PC-3 (cell line): ENCODE results near the gene GSTO2. TPM values are rescaled to one million over a fixed set of nuclear protein-coding genes. Genes with fewer than 3 reads are reported as not detected.

Experiments
- ATAC-seq: fragments of 200-7000 bp; cut with Tn5 transposase; 2 replicates; pipeline ENCODE4 v1.9.1; 2020; ENCODE audit warnings: mild to moderate bottlenecking, moderate library complexity
- BruUV-seq: library from RNA; stranded (reverse); fragments of 400-500 nt; replicated peaks from 2 replicates; lab custom pipeline; 2021; lab: Mats Ljungman, UMichigan
- CTCF ChIA-PET: fragments of 300-600 bp; sonication (Branson Sonifier 250); formaldehyde crosslinking; loops from one replicate; lab custom pipeline; 2022; ENCODE audit warnings: antibody characterized with exemption; lab: Charles Lee
- POLR2A ChIA-PET: fragments of 300-600 bp; sonication (Branson Sonifier 250); formaldehyde crosslinking; loops from one replicate; lab custom pipeline; 2022; ENCODE audit warnings: antibody characterized with exemption; ENCODE audit not compliant: unreplicated experiment; lab: Charles Lee
- DNase-seq: peaks from one replicate; pipeline ENCODE4 v3.0.0-alpha.2; 2015
- H2AFZ ChIP-seq: fragments of 300-600 bp; sonication (generic); 2 replicates; pipeline ENCODE4 v1.6.0; 2016; ENCODE audit warnings: antibody characterized with exemption, low read length
- H3F3A ChIP-seq: fragments of 300-600 bp; sonication (generic); one replicate; pipeline ENCODE4 v1.6.0; 2017; ENCODE audit warnings: antibody characterized with exemption, low read length, control low read depth, mild to moderate bottlenecking; ENCODE audit not compliant: unreplicated experiment
- H3K27ac ChIP-seq: fragments of 300-600 bp; sonication (generic); 2 replicates; pipeline ENCODE4 v1.5.1; 2016; ENCODE audit warnings: mild to moderate bottlenecking, low read length
- H3K27me3 ChIP-seq: fragments of 300-600 bp; sonication (generic); 2 replicates; pipeline ENCODE4 v1.6.1; 2016; ENCODE audit warnings: low read length, mixed read lengths
- H3K36me3 ChIP-seq: fragments of 300-600 bp; sonication (generic); 2 replicates; pipeline ENCODE4 v1.6.1; 2016; ENCODE audit warnings: low read depth, mixed run types, low read length, mixed read lengths
- H3K4me1 ChIP-seq: fragments of 300-600 bp; sonication (generic); 2 replicates; pipeline ENCODE4 v1.5.1; 2016; ENCODE audit warnings: low read length; ENCODE audit not compliant: insufficient read depth
- H3K4me2 ChIP-seq: fragments of 300-600 bp; sonication (generic); 2 replicates; pipeline ENCODE4 v1.6.0; 2016; ENCODE audit warnings: low read length
- H3K4me3 ChIP-seq: fragments of 300-600 bp; sonication (generic); 2 replicates; pipeline ENCODE4 v1.5.1; 2016; ENCODE audit warnings: mild to moderate bottlenecking, low read length, mixed read lengths
- H3K79me2 ChIP-seq: fragments of 300-600 bp; sonication (generic); 2 replicates; pipeline ENCODE4 v1.6.1; 2017; ENCODE audit warnings: low read length, mixed read lengths
- H3K9ac ChIP-seq: fragments of 300-600 bp; sonication (generic); 2 replicates; pipeline ENCODE4 v1.6.0; 2016; ENCODE audit warnings: mild to moderate bottlenecking, low read length
- H3K9me2 ChIP-seq: fragments of 300-600 bp; sonication (generic); replicated peaks from 2 replicates; pipeline ENCODE4 v1.6.1; 2016; ENCODE audit warnings: mixed run types, low read length, mixed read lengths
- H3K9me3 ChIP-seq: fragments of 300-600 bp; sonication (generic); 2 replicates; pipeline ENCODE4 v1.6.1; 2016; ENCODE audit warnings: low read length, mixed read lengths
- H4K20me1 ChIP-seq: fragments of 300-600 bp; sonication (generic); 2 replicates; pipeline ENCODE4 v1.6.1; 2016; ENCODE audit warnings: low read length, mixed read lengths
- CTCF ChIP-seq: fragments of 300-600 bp; sonication (generic); conservative IDR thresholded peaks from 2 replicates; pipeline ENCODE4 v1.5.1; 2017; ENCODE audit warnings: antibody characterized with exemption, low read depth, mild to moderate bottlenecking, low read length
- EZH2 ChIP-seq: fragments of 300-600 bp; sonication (generic); IDR thresholded peaks from one replicate; pipeline ENCODE4 v1.6.1; 2017; ENCODE audit warnings: antibody characterized with exemption, mild to moderate bottlenecking, low read length; ENCODE audit not compliant: unreplicated experiment
- EZH2phosphoT487 ChIP-seq: fragments of 300-600 bp; sonication (generic); IDR thresholded peaks from 2 replicates; pipeline ENCODE4 v1.6.1; 2018; ENCODE audit warnings: mild to moderate bottlenecking, antibody characterized with exemption, low read length, borderline replicate concordance
- intact Hi-C: fragments of 100-400 bp; cut with micrococcal nuclease; formaldehyde crosslinking; loops from 2 replicates; pipeline ENCODE4 v1.9.0; 2023
- total RNA-seq: library from RNA; depleted of rRNA; stranded (reverse); fragments of >200 nt; gene quantifications from 2 replicates; pipeline ENCODE4 v1.2.3, GENCODE V29; 2014

GSTO2 gene
- total RNA-seq, 1 experiment from 2014 or later = 13.8 TPM

- no peak for TF ChIP-seq EZH2
- TF ChIP-seq EZH2phosphoT487 = no peak
- no peak for TF ChIP-seq CTCF
- DNase-seq (no peak), ATAC-seq (no peak)
- Histone ChIP-seq H3K4me1 (peaks cover 31% of the 10 kb centered on the region), H3K79me2 (no peaks in the 10 kb centered on the region), H3K27me3 (no peaks in the 10 kb centered on the region), H3F3A (no peaks in the 10 kb centered on the region), H3K9me2 (no peaks in the 10 kb centered on the region), H4K20me1 (no peaks in the 10 kb centered on the region), H3K9ac (no peak overlapping the region), H3K36me3 (no peaks in the 10 kb centered on the region), H3K4me2 (no peak overlapping the region), H2AFZ (no peak overlapping the region), H3K4me3 (no peak overlapping the region), H3K9me3 (no peaks in the 10 kb centered on the region), H3K27ac (no peak overlapping the region)
- ChIA-PET CTCF (interaction anchor here (0.6 kb wide), 1 partner anchor 414 kb away, joined by 4 read pairs; no protein-coding TSS in a partner anchor), POLR2A (no interaction called here)
- no TSS peak for BruUV-seq
- intact Hi-C loops = loop anchor here (2.0 kb wide), 2 partner anchors 27 to 35 kb away; partner anchors contain the start of gene ITPRIP
Observed at GRCh38 chr10:104303594-104304355, 34.8 kb downstream of the GSTO2 start.

- intact Hi-C loops = loop anchor here (2.0 kb wide), 2 partner anchors 26 to 34 kb away; partner anchors contain the start of gene ITPRIP
- Histone ChIP-seq H4K20me1 (no peaks in the 10 kb centered on the region), H3K9ac (no peak overlapping the region), H3K4me3 (no peak overlapping the region), H3K4me2 (peak overlapping the region; percentile 57; the same call in 1 of the 2 replicates), H3K27ac (peak overlapping the region; percentile 54), H3K4me1 (peaks cover 31% of the 10 kb centered on the region), H3K79me2 (no peaks in the 10 kb centered on the region), H3K36me3 (no peaks in the 10 kb centered on the region), H2AFZ (no peak overlapping the region), H3K9me2 (no peaks in the 10 kb centered on the region), H3K9me3 (no peaks in the 10 kb centered on the region), H3F3A (no peaks in the 10 kb centered on the region), H3K27me3 (no peaks in the 10 kb centered on the region)
- ChIA-PET CTCF (interaction anchor here (0.6 kb wide), 1 partner anchor 414 kb away, joined by 4 read pairs; no protein-coding TSS in a partner anchor), POLR2A (no interaction called here)
- TF ChIP-seq EZH2 (no peak), EZH2phosphoT487 (no peak), CTCF (no peak)
- ATAC-seq (no peak), DNase-seq (no peak)
- BruUV-seq = no TSS peak
Observed at GRCh38 chr10:104304356-104304745, 35.4 kb downstream of the GSTO2 start.
